Measurements from ENCODE around the gene RAI1. TPM values are rescaled to one million over a fixed set of nuclear protein-coding genes. Genes with fewer than 3 reads are reported as not detected.

Gene RAI1
- total and polyA plus RNA-seq, 2 of the 8 experiments (the other 6 are each of a cell fraction or from before 2014, with no cell fraction given): 0.39 to 1.2 TPM

- Histone ChIP-seq H3K79me2 (ENCODE audit: control insufficient read depth in 1 of 2, insufficient read depth in 2 of 2, low read length in 2 of 2) (no peaks in the 10 kb centered on the region), H3K56ac (replicated peaks; ENCODE audit: insufficient read length, low read depth, low read length) (no peak overlapping the region), H3K4me1 (replicated peaks in 1 of 4; ENCODE audit: control insufficient read depth in 3 of 4, insufficient read depth in 4 of 4, low read length in 3 of 4) (peaks cover 0 to 8% (median 6%) of the 10 kb centered on the region in 4 experiments; a peak in 6 of 7 replicates), H2BK15ac (ENCODE audit: low read length) (no peak overlapping the region), H3K14ac (ENCODE audit: insufficient read length) (no peak overlapping the region), H3K9me3 (ENCODE audit: insufficient read depth in 2 of 2, low read depth in 1 of 2, low read length in 1 of 2) (peaks cover 0 to 3% of the 10 kb centered on the region in 2 experiments; a peak in 2 of 4 replicates), H3K79me1 (ENCODE audit: low read depth, low read length) (no peaks in the 10 kb centered on the region), H3K18ac (ENCODE audit: extremely low read depth, low read length) (no peak overlapping the region), H2BK5ac (ENCODE audit: low read depth, low read length) (no peak overlapping the region), H2BK12ac (ENCODE audit: low read depth, low read length) (no peak overlapping the region), H4K91ac (replicated peaks; ENCODE audit: insufficient read length, low read length) (no peak overlapping the region), H3K27ac (ENCODE audit: low read depth, low read length) (no peak overlapping the region), H3K23ac (ENCODE audit: insufficient read length) (no peak overlapping the region), H2BK20ac (ENCODE audit: low read length) (no peak overlapping the region), H3K4ac (replicated peaks; ENCODE audit: insufficient read length, low read depth, low read length) (no peak overlapping the region), H4K5ac (ENCODE audit: insufficient read length, low read depth, low read length) (no peak overlapping the region), H2BK120ac (replicated peaks; ENCODE audit: low read depth, low read length) (no peak overlapping the region), H2AFZ (ENCODE audit: low read length) (no peak overlapping the region), H4K8ac (ENCODE audit: extremely low read depth, insufficient read depth, low read length) (no peak overlapping the region), H3K23me2 (ENCODE audit: low read depth, low read length) (no peaks in the 10 kb centered on the region), H3K9ac (replicated peaks in 1 of 4; ENCODE audit: extremely low read depth in 1 of 4, low read depth in 3 of 4, low read length in 3 of 4) (no peak overlapping the region), H3K4me2 (ENCODE audit: insufficient read depth in 1 of 2, low read depth in 2 of 2, low read length in 2 of 2) (no peak overlapping the region), H3K36me3 (ENCODE audit: control insufficient read depth in 2 of 4, insufficient read depth in 4 of 4, low read length in 3 of 4) (no peaks in the 10 kb centered on the region), H2AK5ac (ENCODE audit: low read depth, low read length) (no peak overlapping the region), H3K27me3 (replicated peaks in 1 of 4; ENCODE audit: control insufficient read depth in 3 of 4, extremely low read depth in 1 of 4, insufficient read depth in 3 of 4, low read length in 3 of 4) (no peaks in the 10 kb centered on the region; a peak in 1 of 7 replicates), H3K4me3 (ENCODE audit: extremely low read depth in 1 of 4, insufficient read depth in 2 of 4, low read depth in 3 of 4, low read length in 4 of 4) (no peak overlapping the region), H4K20me1 (replicated peaks in 1 of 2; ENCODE audit: control insufficient read depth in 1 of 2, insufficient read depth in 2 of 2, low read length in 2 of 2) (no peaks in the 10 kb centered on the region)
- FAIRE-seq (no peak), DNase-seq (ENCODE audit: low read depth in 1 of 2, low spot score in 2 of 2) (no peak)
- ChIA-PET POLR2A (ENCODE audit: partially characterized antibody) (interaction anchor here (0.9 to 1.8 kb wide), 4 partner anchors 12 to 223 kb away, joined by 3 to 5 read pairs (median 3); no protein-coding TSS in a partner anchor), CTCF (ENCODE audit: partially characterized antibody) (interaction anchor here (0.6 to 3.2 kb wide), 6 partner anchors 9 to 221 kb away, joined by 3 to 11 read pairs (median 4); no protein-coding TSS in a partner anchor)
- WGBS, 2 experiments (ENCODE audit: extremely low coverage in 1 of 2, insufficient coverage in 1 of 2, insufficient read length in 1 of 2, insufficient replicate concordance in 2 of 2, low coverage in 1 of 2, low lambda C conversion rate in 2 of 2, missing lambda C conversion rate in 1 of 2): 87% methylated on average over 4 of the region's 4 CpGs; no CpG with 5 or more reads in 1 of the 2 experiments
- no peak for TF ChIP-seq RFX5 (IDR thresholded peaks at IDR 0.05; ENCODE audit: borderline replicate concordance, low read depth, low read length)
Observed at GRCh38 chr17:17664064-17664452, 17.2 kb upstream of the RAI1 start.

Measured in H1 (cell line).